ENCODE data around the gene TSR3.

TSR3 gene

GRCh38 chr16:1311212-1311737, 40.4 kb downstream of the TSR3 start:
- peak overlapping the region; percentile 85 for H3K4me3 ChIP-seq (replicated peaks; ENCODE audit: low read depth, low read length)
- no peak for TF ChIP-seq CTCF (IDR thresholded peaks at IDR 0.05; ENCODE audit: low read length, missing control alignments)
- no peak for DNase-seq (ENCODE audit: low read depth)

GRCh38 chr16:1310832-1311200, 40.9 kb downstream of the TSR3 start:
- peak overlapping the region; percentile 85 for H3K4me3 ChIP-seq (replicated peaks; ENCODE audit: low read depth, low read length)
- TF ChIP-seq CTCF (IDR thresholded peaks at IDR 0.05; ENCODE audit: low read length, missing control alignments) = no peak
- no peak for DNase-seq (ENCODE audit: low read depth)

- no peak for TF ChIP-seq CTCF (IDR thresholded peaks at IDR 0.05; ENCODE audit: low read length, missing control alignments)
- DNase-seq (ENCODE audit: low read depth) = peak; percentile 48
- H3K4me3 ChIP-seq (replicated peaks; ENCODE audit: low read depth, low read length) = peak overlapping the region; percentile 85
Observed at GRCh38 chr16:1309888-1310831, 41.5 kb downstream of the TSR3 start.

- TF ChIP-seq CTCF (IDR thresholded peaks at IDR 0.05; ENCODE audit: low read length, missing control alignments) = no peak
- H3K4me3 ChIP-seq (replicated peaks; ENCODE audit: low read depth, low read length) = peak within 1 kb of the TSS; percentile 85
- peak; percentile 99 for DNase-seq (ENCODE audit: low read depth)
Observed at GRCh38 chr16:1308977-1309885, 42.4 kb downstream of the TSR3 start, which contains the start of gene UBE2I. Gene UBE2I (plus strand): TSS chr16:1309636. CDS start chr16:1314031, 4,395 bp downstream.

GRCh38 chr16:1308036-1308976, 43.4 kb downstream of the TSR3 start:
- DNase-seq (ENCODE audit: low read depth) = peak; percentile 57
- TF ChIP-seq CTCF (IDR thresholded peaks at IDR 0.05; ENCODE audit: low read length, missing control alignments) = no peak
- H3K4me3 ChIP-seq (replicated peaks; ENCODE audit: low read depth, low read length) = peak overlapping the region; percentile 65

- no peak overlapping the region for H3K4me3 ChIP-seq (replicated peaks; ENCODE audit: low read depth, low read length)
- no peak for TF ChIP-seq CTCF (IDR thresholded peaks at IDR 0.05; ENCODE audit: low read length, missing control alignments)
- DNase-seq (ENCODE audit: low read depth) = no peak
Observed at GRCh38 chr16:1306334-1306733, 45.3 kb downstream of the TSR3 start.

All from fibroblast of pulmonary artery (primary cell).